NCI-H128 (cell line): ENCODE results near the gene MYH7.
"Not testable (repeated sequence)": the region's sequence is repeated elsewhere in the genome, so short reads cannot be mapped to it uniquely, and the experiment has no call there.

Experiments used
- DNase-seq: peaks from one replicate; lab custom pipeline; 2025; ENCODE audit not compliant: unreplicated experiment; lab: John Stamatoyannopoulos, UW

The MYH7 gene

GRCh38 chr14:23408307-23408630 is 27.2 kb downstream of the MYH7 start:
- DNase-seq, result no peak

- no peak for DNase-seq
These were observed 27.7 kb downstream of the MYH7 start, which contains the start of gene MYH6 for GRCh38 chr14:23407516-23408306. MYH6 (minus strand) TSS chr14:23408273; CDS start chr14:23407223, 1,050 bp downstream.

GRCh38 chr14:23406725-23407355 is 28.6 kb downstream of the MYH7 start:
- no peak for DNase-seq

- no peak for DNase-seq
These were observed 29.2 kb downstream of the MYH7 start for GRCh38 chr14:23406244-23406643.

GRCh38 chr14:23405516-23406025 is 29.9 kb downstream of the MYH7 start:
- no peak for DNase-seq

GRCh38 chr14:23405096-23405495 is 30.4 kb downstream of the MYH7 start:
- no peak for DNase-seq

GRCh38 chr14:23404331-23404900 is 31.0 kb downstream of the MYH7 start:
- no peak for DNase-seq

GRCh38 chr14:23403908-23404307 is 31.6 kb downstream of the MYH7 start:
- no peak for DNase-seq

- DNase-seq, result no peak
These were observed 32.4 kb downstream of the MYH7 start for GRCh38 chr14:23403139-23403438.

- DNase-seq, result no peak
These were observed 32.9 kb downstream of the MYH7 start for GRCh38 chr14:23402296-23403138.

- no peak for DNase-seq
These were observed 34.2 kb downstream of the MYH7 start for GRCh38 chr14:23401291-23401690.

- DNase-seq, result not testable (repeated sequence)
These were observed 34.8 kb downstream of the MYH7 start for GRCh38 chr14:23400496-23401149.

GRCh38 chr14:23399591-23399990 is 35.9 kb downstream of the MYH7 start:
- DNase-seq, result no peak

- no peak for DNase-seq
These were observed 36.3 kb downstream of the MYH7 start for GRCh38 chr14:23399136-23399535.

- DNase-seq, result no peak
These were observed 37.1 kb downstream of the MYH7 start for GRCh38 chr14:23398348-23398747.

GRCh38 chr14:23396781-23397407 is 38.6 kb downstream of the MYH7 start:
- no peak for DNase-seq

- DNase-seq, result no peak
These were observed 39.3 kb downstream of the MYH7 start for GRCh38 chr14:23396126-23396525.

- no peak for DNase-seq
These were observed 42.8 kb downstream of the MYH7 start for GRCh38 chr14:23392613-23393012.

GRCh38 chr14:23389871-23390270 is 45.6 kb downstream of the MYH7 start:
- not testable (repeated sequence) for DNase-seq

- no peak for DNase-seq
These were observed 46.1 kb downstream of the MYH7 start for GRCh38 chr14:23389396-23389795.
